CD14-positive monocyte (primary cell): ENCODE data around the gene SLC9A9. TPM values are rescaled to one million over a fixed set of nuclear protein-coding genes. Genes with fewer than 3 reads are reported as not detected.

ENCODE experiments used
- DNase-seq, 3 donors: peaks; one replicate each; pipeline ENCODE4 v3.0.0-alpha.2; 2011 to 2022
- H2AFZ ChIP-seq: 2 replicates; pipeline ENCODE4 v1.6.0; 2012; ENCODE audit warnings: mild to moderate bottlenecking, low read depth, low read length, inconsistent platforms; ENCODE audit not compliant: insufficient read depth, poor library complexity, severe bottlenecking
- H3K27ac ChIP-seq, 2 donors: 1 replicate in 1 of 2; 2 replicates in 1 of 2; pipeline ENCODE4 v1.5.1; 2012 to 2013; ENCODE audit warnings: low read length in 2 of 2, control low read depth in 1 of 2, inconsistent platforms in 1 of 2, low read depth in 1 of 2, mild to moderate bottlenecking in 1 of 2
- H3K27me3 ChIP-seq, 2 donors: one replicate each; pipeline versions ENCODE4 v1.6.0 to v1.6.1; 2011 to 2013; ENCODE audit warnings: low read length in 2 of 2; ENCODE audit not compliant: control insufficient read depth in 2 of 2, insufficient read depth in 2 of 2
- H3K36me3 ChIP-seq, 2 donors: replicated peaks in 1 of 2; 1 replicate in 1 of 2; 2 replicates in 1 of 2; pipeline versions ENCODE4 v1.5.1 to v1.6.1; 2012 to 2013; ENCODE audit warnings: low read length in 2 of 2, control low read depth in 1 of 2, inconsistent platforms in 1 of 2, mild to moderate bottlenecking in 1 of 2; ENCODE audit not compliant: insufficient read depth in 2 of 2, control insufficient read depth in 1 of 2
- H3K4me1 ChIP-seq, 2 donors: 1 replicate in 1 of 2; 2 replicates in 1 of 2; pipeline versions ENCODE4 v1.5.1 to v1.6.1; 2012 to 2013; ENCODE audit warnings: low read length in 2 of 2, control low read depth in 1 of 2, inconsistent platforms in 1 of 2, mild to moderate bottlenecking in 1 of 2, moderate library complexity in 1 of 2; ENCODE audit not compliant: insufficient read depth in 2 of 2, control insufficient read depth in 1 of 2
- H3K4me2 ChIP-seq: replicated peaks from 2 replicates; pipeline ENCODE3; 2012; ENCODE audit warnings: low read length, moderate library complexity, mild to moderate bottlenecking; ENCODE audit not compliant: poor library complexity, severe bottlenecking; ENCODE audit errors: extremely low read depth
- H3K4me3 ChIP-seq, 3 experiments: fragments of 200-600 bp in 1 of 3; sonication (generic) in 1 of 3; replicated peaks in 1 of 3; 1 replicate in 2 of 3; 2 replicates in 1 of 3; pipeline ENCODE4 v1.5.1; 2011 to 2013; ENCODE audit warnings: low read length in 3 of 3, mild to moderate bottlenecking in 3 of 3, control low read depth in 2 of 3, low read depth in 2 of 3, inconsistent platforms in 1 of 3, moderate library complexity in 1 of 3
- H3K79me2 ChIP-seq: 2 replicates; pipeline ENCODE4 v1.6.0; 2012; ENCODE audit warnings: mild to moderate bottlenecking, control low read depth, inconsistent platforms, low read length, moderate library complexity; ENCODE audit not compliant: insufficient read depth
- H3K9ac ChIP-seq: 2 replicates; pipeline ENCODE4 v1.6.0; 2017; ENCODE audit warnings: low read length, mild to moderate bottlenecking; ENCODE audit not compliant: insufficient read depth, poor library complexity, severe bottlenecking
- H3K9me3 ChIP-seq, 2 donors: replicated peaks in 1 of 2; 1 replicate in 1 of 2; 2 replicates in 1 of 2; pipeline versions ENCODE4 v1.5.1 to v1.6.1; 2012 to 2013; ENCODE audit warnings: low read length in 2 of 2, control low read depth in 1 of 2; ENCODE audit not compliant: control insufficient read depth in 1 of 2, insufficient read depth in 1 of 2
- H4K20me1 ChIP-seq: 2 replicates; pipeline ENCODE4 v1.6.0; 2012; ENCODE audit warnings: mild to moderate bottlenecking, low read length, control low read depth, moderate library complexity; ENCODE audit not compliant: insufficient read depth
- H3K27ac Mint-ChIP-seq, 7 donors: one replicate each; pipeline ENCODE4 v1.8.0; 2020; ENCODE audit warnings: mild to moderate bottlenecking in 7 of 7, mixed read lengths in 7 of 7, moderate library complexity in 6 of 7, inconsistent platforms in 2 of 7
- H3K27me3 Mint-ChIP-seq, 3 donors: one replicate each; pipeline ENCODE4 v1.8.0; 2021 to 2022; ENCODE audit warnings: low read depth in 3 of 3, mild to moderate bottlenecking in 3 of 3, mixed read lengths in 3 of 3, moderate library complexity in 3 of 3, inconsistent platforms in 1 of 3
- H3K36me3 Mint-ChIP-seq, 2 donors: one replicate each; pipeline ENCODE4 v1.8.0; 2020; ENCODE audit warnings: mixed read lengths in 2 of 2, inconsistent platforms in 1 of 2, mild to moderate bottlenecking in 1 of 2
- H3K4me1 Mint-ChIP-seq: one replicate; pipeline ENCODE4 v1.8.0; 2020; ENCODE audit warnings: mild to moderate bottlenecking, mixed read lengths
- H3K4me3 Mint-ChIP-seq, 2 donors: one replicate each; pipeline ENCODE4 v1.8.0; 2020; ENCODE audit warnings: mild to moderate bottlenecking in 2 of 2, mixed read lengths in 2 of 2, moderate library complexity in 1 of 2
- H3K9me3 Mint-ChIP-seq, 7 donors: one replicate each; pipeline ENCODE4 v1.8.0; 2020 to 2022; ENCODE audit warnings: mixed read lengths in 7 of 7, mild to moderate bottlenecking in 6 of 7, moderate library complexity in 6 of 7, inconsistent platforms in 2 of 7
- WGBS: methylation state at CpG from one replicate; pipeline ENCODE4 v1.1.5; 2013; ENCODE audit warnings: missing lambda C conversion rate; ENCODE audit not compliant: insufficient coverage; 5-methylcytosine and 5-hydroxymethylcytosine counted together
- intact Hi-C, 2 donors: fragments of 100-400 bp; cut with micrococcal nuclease; formaldehyde crosslinking; loops; one replicate each; pipeline versions ENCODE4 v1.15.0 to v1.15.1; 2023
- polyA plus RNA-seq, 3 donors: library from polyadenylated mRNA; depleted of rRNA in 1 of 3; unstranded in 2 of 3; stranded (reverse) in 1 of 3; fragments of 300-500 nt in 2 of 3; fragments of >200 nt in 1 of 3; fragmentation: Illumina TruSeq in 2 of 3; gene quantifications; 1 replicate in 2 of 3; 2 replicates in 1 of 3; pipeline ENCODE4 v1.2.3, GENCODE V29; 2012 to 2021
- TF ChIP-seq, protein P1 (sequence below): fragments of 200-600 bp; IDR thresholded peaks from one replicate; pipeline ENCODE4 v1.8.0; 2022; ENCODE audit warnings: antibody characterized with exemption, mild to moderate bottlenecking

SLC9A9 gene
- polyA plus RNA-seq, 3 donors = 14.1 to 32.8 (median 27.0) TPM

DNA sequence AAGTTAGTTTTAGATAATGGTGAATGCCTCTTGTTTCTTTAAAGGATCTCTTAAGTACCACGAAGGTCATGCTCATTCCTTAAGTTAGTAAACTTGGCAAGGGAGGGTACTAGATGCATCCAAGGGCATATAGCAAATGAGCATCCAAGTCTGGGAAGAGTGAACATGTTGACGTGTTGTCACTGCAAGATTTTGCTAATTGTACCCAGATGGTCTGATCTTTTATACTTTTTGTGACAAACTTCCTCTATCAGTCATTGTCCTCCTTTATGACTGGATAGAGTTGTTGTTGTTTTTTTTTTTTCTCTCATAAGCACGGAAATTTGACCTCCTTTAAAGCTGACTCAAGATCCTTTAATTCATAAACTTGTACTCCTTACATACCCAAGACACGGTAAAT lies 607.4 kb downstream of the SLC9A9 start:
- Mint-ChIP-seq H3K4me1 (peaks cover 6% of the 10 kb centered on the region), H3K27ac (no peak overlapping the region), H3K36me3 (no peaks in the 10 kb centered on the region), H3K9me3 (peaks cover 0 to 5% (median 0%) of the 10 kb centered on the region in 7 donors), H3K4me3 (no peak overlapping the region), H3K27me3 (peaks cover 0 to 1% (median 0%) of the 10 kb centered on the region in 3 donors)
- no peak overlapping the region for H2AFZ ChIP-seq
- no peaks in the 10 kb centered on the region for H3K9me3 ChIP-seq
- 100% methylated on average over 1 of the region's 4 CpGs for WGBS
- DNase-seq = no peak
- H3K79me2 ChIP-seq = no peaks in the 10 kb centered on the region
- peaks cover 4 to 7% of the 10 kb centered on the region in 2 donors for H3K4me1 ChIP-seq
- no peaks in the 10 kb centered on the region for H3K27me3 ChIP-seq
- TF ChIP-seq, protein P1, sequence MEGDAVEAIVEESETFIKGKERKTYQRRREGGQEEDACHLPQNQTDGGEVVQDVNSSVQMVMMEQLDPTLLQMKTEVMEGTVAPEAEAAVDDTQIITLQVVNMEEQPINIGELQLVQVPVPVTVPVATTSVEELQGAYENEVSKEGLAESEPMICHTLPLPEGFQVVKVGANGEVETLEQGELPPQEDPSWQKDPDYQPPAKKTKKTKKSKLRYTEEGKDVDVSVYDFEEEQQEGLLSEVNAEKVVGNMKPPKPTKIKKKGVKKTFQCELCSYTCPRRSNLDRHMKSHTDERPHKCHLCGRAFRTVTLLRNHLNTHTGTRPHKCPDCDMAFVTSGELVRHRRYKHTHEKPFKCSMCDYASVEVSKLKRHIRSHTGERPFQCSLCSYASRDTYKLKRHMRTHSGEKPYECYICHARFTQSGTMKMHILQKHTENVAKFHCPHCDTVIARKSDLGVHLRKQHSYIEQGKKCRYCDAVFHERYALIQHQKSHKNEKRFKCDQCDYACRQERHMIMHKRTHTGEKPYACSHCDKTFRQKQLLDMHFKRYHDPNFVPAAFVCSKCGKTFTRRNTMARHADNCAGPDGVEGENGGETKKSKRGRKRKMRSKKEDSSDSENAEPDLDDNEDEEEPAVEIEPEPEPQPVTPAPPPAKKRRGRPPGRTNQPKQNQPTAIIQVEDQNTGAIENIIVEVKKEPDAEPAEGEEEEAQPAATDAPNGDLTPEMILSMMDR = no peak
- H3K4me3 ChIP-seq = no peak overlapping the region
- H4K20me1 ChIP-seq = no peaks in the 10 kb centered on the region
- no peak overlapping the region for H3K27ac ChIP-seq
- no peak overlapping the region for H3K4me2 ChIP-seq
- intact Hi-C loops = no loop called here
- H3K36me3 ChIP-seq = no peaks in the 10 kb centered on the region
- no peak overlapping the region for H3K9ac ChIP-seq

DNA sequence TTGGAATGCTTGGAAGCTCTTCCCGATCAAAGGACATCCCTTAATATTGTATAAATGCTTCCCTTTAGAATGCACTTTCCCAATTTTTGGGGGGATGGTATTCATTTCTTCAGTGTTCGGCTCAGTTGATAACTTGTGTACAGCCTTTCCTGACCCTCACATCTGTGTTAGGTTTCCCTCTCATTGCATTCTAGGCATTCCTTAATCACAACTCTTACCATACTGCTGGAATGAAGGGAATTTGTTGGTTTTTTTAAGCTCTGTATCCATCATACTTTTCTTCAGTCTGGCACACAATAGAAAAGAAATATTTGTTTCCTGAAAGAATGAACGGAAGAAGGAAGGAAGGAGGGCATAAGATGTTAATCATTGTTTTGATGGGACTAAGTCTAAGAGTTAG lies 609.2 kb downstream of the SLC9A9 start:
- no peak for DNase-seq
- Histone ChIP-seq H3K9ac (no peak overlapping the region), H3K27ac (no peak overlapping the region), H3K36me3 (no peaks in the 10 kb centered on the region), H4K20me1 (no peaks in the 10 kb centered on the region), H3K4me1 (peaks cover 4 to 7% of the 10 kb centered on the region in 2 donors), H2AFZ (no peak overlapping the region), H3K27me3 (no peaks in the 10 kb centered on the region), H3K9me3 (no peaks in the 10 kb centered on the region), H3K4me2 (no peak overlapping the region), H3K79me2 (no peaks in the 10 kb centered on the region), H3K4me3 (no peak overlapping the region)
- no peak overlapping the region for H3K4me3 Mint-ChIP-seq
- H3K36me3 Mint-ChIP-seq = no peaks in the 10 kb centered on the region
- H3K27ac Mint-ChIP-seq = no peak overlapping the region
- no peaks in the 10 kb centered on the region for H3K27me3 Mint-ChIP-seq
- intact Hi-C loops = no loop called here
- H3K9me3 Mint-ChIP-seq = peaks cover 0 to 5% (median 0%) of the 10 kb centered on the region in 7 donors
- H3K4me1 Mint-ChIP-seq = peaks cover 7% of the 10 kb centered on the region
- TF ChIP-seq, protein P1 = no peak
- no CpG with 5 or more reads among the region's 3 CpGs for WGBS
